Sciatic nerve (tissue), 2 donors: Measurements from ENCODE around the gene C11orf91. TPM values are rescaled to one million over a fixed set of nuclear protein-coding genes. Genes with fewer than 3 reads are reported as not detected.

ENCODE experiments used
- ATAC-seq: fragments of 200-7000 bp; cut with Tn5 transposase; one replicate; pipeline ENCODE4 v1.9.1; 2020; ENCODE audit warnings: mild to moderate bottlenecking, moderate library complexity
- DNase-seq: peaks from one replicate; pipeline ENCODE4 v3.0.0-alpha.2; 2020; ENCODE audit warnings: low spot score
- intact Hi-C: fragments of 100-400 bp; cut with DNase I; formaldehyde crosslinking; loops from one replicate; pipeline ENCODE4 v1.14.2; 2022
- total RNA-seq: library from RNA; stranded (reverse); fragmentation: NEBNext Ultra II Directional; extraction: Animal tissue kit (Norgen Biotek cat#: 25700); gene quantifications from one replicate; pipeline ENCODE4 v1.2.1, GENCODE V29; 2021
- donor health status: DM: no; HTN: no; CAD: no.
- donor health status: DM: no; HTN: no; CAD: no.

C11orf91 gene
- total RNA-seq, 1 donor from 2014 or later = not detected

DNA sequence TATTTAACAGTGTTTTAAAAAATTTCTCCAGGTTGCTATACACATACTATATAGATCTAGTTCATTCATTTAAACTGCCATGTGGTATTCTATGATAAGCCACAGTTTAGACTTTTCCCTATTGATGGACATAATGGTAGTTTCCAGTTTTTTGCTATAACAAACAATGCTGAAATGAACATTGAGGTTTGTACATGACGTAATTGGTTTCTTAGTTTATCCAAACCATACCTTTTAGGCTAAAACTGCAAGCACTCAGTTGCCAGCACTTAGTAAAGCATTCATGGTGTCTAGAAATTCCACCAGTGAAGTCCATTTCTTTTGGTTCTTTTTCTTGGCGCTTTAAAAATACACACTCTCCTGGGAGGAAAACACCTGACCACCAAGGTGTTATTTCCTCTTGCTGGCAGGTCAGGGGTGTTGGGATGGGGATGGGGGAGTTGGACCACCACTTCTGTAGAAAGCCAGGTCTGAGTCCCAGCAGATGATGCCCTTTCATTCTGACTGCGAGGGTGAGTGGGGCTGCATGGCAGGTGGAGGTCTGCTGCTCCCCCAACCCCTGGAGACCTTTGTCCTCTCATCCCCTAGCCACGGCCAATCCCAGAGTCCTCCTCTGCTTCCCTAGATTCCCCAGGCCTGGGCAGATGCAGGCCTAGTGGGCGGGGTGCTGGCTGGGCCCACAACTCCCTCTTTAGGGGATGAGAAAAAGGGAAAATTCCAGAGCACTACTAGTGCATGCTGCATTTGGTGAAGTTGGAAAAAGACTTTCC is 41.1 kb downstream of the C11orf91 start:
- no peak for ATAC-seq
- no peak for DNase-seq
- intact Hi-C loops = no loop called here

DNA sequence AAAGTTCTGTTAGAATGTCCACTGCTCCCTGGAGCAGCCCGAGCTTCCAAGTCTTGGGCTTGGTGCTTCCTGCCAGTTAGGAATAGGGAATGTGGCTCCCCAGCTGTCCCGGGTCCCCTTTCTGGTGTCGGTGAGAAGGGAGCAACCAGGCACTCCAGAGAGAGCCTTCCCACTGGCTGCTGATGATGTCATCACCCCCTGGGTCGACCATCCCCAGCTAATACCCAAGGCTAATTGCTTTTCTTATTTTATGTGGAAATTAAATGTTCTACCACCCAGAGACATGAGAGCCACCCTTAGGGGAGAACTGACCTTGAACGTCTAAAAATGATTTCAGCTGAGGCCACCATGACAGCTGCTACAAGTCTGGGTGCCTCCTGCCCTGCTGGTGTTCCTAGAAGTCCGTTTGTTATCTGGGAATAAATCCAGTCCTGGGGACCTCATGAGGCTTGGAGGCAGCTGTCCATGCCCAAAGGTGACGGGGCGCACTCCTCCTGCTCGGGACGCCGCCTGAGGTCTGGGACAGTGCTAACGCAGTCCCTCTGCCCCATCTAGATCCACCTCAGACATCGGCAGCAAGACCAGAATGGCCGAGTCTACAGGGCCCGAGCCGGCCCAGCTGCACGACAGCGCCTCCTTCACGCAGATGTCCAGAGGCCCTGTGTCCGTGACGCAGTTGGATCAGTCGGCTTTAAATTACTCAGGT is 42.3 kb downstream of the C11orf91 start:
- ATAC-seq (no peak), DNase-seq (no peak)
- intact Hi-C loops = no loop called here

DNA sequence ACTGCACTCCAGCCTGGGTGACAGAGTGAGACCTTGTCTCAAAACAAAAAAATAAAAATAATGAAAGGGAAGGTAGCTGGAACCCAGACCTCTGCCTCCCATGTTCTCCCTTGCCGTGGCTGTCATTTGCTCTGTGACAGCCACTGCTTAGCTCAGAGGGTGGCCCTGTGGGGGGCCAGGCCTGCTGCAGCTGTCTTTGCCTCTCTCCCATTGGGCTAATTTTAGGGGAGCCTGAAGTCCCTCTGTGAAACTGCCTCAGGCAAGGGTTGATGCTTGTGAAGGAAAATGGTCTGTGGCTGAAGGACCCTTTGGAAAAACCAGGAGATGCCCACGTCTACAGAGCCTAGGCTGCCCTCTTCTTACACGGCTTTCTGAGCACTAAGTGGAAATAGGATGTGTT is 42.9 kb downstream of the C11orf91 start:
- intact Hi-C loops = no loop called here
- no peak for ATAC-seq
- DNase-seq = no peak

DNA sequence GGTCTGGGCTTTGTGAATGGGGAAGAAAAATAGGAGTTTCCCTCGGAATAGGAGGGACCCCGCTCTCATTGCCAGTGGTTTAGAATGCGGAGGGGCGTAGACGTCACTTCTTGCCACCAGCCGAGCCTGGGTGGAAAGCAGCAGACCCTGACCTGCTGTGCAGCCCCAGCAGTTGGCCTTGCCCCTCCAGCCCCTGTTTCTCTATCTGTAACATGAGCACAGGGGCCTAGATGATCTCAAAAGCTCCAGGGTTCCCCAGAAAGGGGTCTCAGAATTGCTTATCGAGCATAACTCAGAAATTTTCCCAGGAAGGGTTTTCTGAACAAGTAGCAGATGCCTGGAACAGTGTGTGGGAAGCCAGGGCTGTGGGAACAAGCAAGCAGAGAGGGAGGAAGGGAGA is 43.9 kb downstream of the C11orf91 start:
- no peak for ATAC-seq
- intact Hi-C loops = no loop called here
- no peak for DNase-seq

DNA sequence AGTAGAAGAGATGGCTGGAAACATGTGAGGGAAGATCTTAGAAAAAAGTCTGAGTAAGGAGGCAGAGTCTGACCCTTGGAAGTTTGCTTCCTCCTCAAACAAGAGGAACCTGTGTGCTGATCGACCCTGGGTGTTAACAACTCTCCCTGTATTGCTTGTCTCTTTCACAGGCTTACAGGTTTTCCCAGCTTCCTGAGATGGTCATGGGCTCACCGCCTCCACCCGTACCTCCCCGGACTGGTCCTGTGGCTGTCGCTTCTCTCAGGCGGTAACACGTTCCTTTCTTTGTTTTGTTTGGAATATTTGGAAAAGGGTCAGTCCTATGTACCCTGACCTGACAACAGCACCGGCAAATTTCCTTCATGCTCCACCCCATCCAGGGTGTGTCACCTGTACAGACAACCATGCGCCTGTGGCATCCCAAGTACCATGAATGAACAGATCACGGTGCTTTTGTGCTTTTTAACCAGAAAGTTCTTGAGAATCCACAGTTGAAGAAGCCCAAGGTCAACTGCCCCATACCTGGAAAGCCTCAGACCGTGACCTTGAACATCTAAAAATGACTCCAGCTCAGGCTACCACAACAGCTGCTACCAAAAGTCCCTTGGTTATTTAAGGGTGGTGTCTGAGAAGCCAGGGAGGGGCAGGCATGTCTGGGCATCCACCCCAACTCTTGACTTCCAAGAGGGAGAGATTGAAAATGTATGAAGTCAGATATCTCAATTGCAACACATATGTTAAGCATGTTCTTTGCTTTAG is 44.6 kb downstream of the C11orf91 start:
- ATAC-seq = no peak
- intact Hi-C loops = no loop called here
- DNase-seq = no peak

DNA sequence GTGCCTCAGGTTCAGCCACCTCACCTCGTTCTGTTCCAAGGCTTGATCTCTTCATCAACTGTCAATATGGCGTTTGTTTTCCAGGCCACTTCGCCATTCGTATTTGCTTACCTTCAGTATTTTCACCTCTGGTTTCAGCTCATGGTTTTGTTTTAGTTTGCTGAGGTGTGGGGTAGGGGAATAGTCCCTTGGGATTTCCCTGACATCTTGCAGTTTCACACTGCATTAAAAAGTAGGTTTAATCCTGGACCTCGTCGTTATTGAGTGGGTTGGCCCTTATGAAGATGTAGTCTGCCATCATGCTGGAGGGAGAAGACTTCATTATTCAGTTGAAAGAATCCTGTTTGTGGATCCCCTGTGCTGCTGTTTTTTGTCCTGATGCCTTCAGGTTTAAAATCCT is 46.0 kb downstream of the C11orf91 start:
- intact Hi-C loops = no loop called here
- DNase-seq = no peak
- ATAC-seq = no peak

DNA sequence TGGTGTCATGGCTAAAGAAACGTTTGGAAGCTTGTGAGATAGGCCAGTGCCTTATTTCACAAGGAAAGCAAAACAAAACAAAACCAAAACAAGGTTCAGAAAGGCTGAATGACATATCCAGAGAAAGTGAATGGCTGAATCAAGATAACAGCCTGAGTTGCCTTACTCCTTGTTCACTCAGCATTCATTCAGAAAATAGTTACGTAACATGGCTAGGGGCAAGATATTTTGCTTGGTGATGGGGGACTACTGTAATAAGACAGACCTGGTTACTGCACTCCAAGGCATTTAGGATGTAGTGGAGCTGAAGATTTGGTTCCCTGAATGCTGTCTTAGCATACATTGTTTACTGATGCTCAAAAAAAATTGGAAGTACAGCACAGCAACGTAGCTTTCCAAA is 47.7 kb downstream of the C11orf91 start:
- ATAC-seq (no peak), DNase-seq (no peak)
- intact Hi-C loops = no loop called here

DNA sequence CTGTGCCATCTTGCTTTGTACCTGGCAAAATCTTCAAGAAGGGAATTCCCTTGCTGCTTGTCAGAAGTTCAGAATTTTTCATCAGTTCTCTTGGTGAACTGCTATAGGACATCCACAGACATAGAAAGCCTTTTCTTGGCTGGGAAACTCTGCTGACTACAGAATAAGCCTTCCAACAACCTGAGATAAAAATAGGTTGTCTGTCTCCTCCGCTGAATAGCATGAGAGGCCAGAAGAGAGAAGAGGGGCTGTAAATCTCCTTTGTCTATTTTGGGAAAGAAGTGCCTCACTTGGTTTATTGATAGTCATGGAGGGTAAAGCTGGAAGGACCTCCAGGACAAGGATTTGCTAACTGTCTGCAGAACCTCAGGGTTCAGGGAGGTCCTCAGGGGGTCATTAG is 48.2 kb downstream of the C11orf91 start:
- no peak for ATAC-seq
- DNase-seq = no peak
- intact Hi-C loops = no loop called here

DNA sequence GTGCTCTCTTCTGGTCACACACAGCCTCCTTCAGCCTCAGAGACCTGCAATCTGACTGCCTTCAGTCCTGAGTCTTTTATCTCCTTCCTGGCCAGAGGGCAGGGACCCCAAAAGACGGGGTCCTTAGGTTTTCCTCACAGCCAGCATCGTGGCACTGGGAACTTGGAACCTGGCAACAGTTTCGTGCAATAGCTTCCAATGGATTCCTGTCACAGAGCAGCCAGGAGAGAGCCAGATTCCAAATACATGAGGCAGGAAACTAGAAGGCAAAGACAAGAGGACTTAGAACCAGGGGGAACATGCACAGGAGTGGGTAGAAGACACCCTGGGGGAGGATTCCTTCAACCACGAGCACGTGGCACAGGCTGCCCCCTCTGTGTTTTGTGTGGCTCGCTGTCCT is 48.6 kb downstream of the C11orf91 start:
- ATAC-seq (no peak), DNase-seq (no peak)
- intact Hi-C loops = no loop called here

DNA sequence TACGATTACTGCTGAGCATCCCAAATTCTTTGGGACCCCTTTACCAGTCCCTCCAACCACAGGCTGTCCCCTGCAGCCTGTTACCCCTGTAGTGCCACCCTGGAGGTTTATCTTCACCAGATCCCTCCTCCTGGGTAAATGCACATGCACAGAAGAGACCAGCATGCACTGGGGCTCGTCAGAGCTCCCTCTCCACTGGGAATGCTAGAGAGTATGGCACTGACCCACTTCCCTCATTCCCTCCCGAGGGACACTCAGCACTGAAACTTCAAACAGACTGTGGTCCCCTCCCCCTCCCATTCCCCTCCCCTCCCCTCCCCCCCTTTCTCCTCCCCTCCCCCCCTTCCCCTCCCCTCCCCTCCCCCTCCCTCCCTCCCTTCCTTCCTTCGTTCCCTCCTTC is 49.1 kb downstream of the C11orf91 start:
- ATAC-seq (no peak), DNase-seq (no peak)
- intact Hi-C loops = no loop called here

DNA sequence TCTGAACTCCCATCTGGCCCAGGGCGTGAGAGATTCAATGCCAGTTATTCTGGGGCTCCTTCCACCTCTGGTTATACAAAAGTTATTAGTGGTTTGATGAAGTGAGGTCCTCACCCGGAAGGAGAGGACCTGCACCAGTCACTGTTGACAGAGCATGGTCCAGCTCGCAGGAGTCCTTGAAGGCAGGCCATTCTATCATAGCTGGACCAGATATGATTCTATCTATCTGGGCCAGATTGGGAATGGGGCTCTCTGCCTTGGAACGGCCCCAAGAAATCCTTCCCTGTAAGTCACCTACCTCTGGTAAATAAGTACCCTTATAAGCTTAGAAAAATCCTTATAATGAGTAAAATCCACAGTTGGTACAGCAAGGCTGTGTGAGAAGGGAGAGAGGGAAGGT is 50.7 kb downstream of the C11orf91 start:
- no peak for DNase-seq
- ATAC-seq = no peak
- intact Hi-C loops = no loop called here

Other genes starting within 250 kb of the C11orf91 start
- 679 TPM for gene CD59, start 35.6 kb upstream of the C11orf91 start, total RNA-seq
- gene FBXO3, start 73.7 kb upstream of the C11orf91 start, total RNA-seq = 39.2 TPM
- gene LMO2, start 191.2 kb upstream of the C11orf91 start, total RNA-seq = 28.3 TPM